WTC11 (cell line): ENCODE measurements around the gene SIRT2. TPM values are rescaled to one million over a fixed set of nuclear protein-coding genes. Genes with fewer than 3 reads are reported as not detected.

Experiments used
- ATAC-seq: fragments of 200-7000 bp; cut with Tn5 transposase; 2 replicates; pipeline ENCODE4 v1.10.0; 2021; ENCODE audit warnings: mild to moderate bottlenecking, moderate library complexity
- CTCF ChIA-PET: fragments of 300-600 bp; sonication (Branson Sonifier 250); formaldehyde crosslinking; loops from one replicate; lab custom pipeline; 2021; ENCODE audit warnings: antibody characterized with exemption; lab: Charles Lee
- POLR2A ChIA-PET: fragments of 350-600 bp; sonication (Branson Sonifier 250); formaldehyde crosslinking; loops from one replicate; lab custom pipeline; 2021; ENCODE audit warnings: antibody characterized with exemption; lab: Charles Lee
- DNase-seq: peaks from one replicate; pipeline ENCODE4 v3.0.0; 2021; ENCODE audit warnings: low spot score
- H3K27ac Mint-ChIP-seq: 2 replicates; pipeline ENCODE4 v1.8.0; 2021; ENCODE audit warnings: mixed read lengths
- H3K27me3 Mint-ChIP-seq: 2 replicates; pipeline ENCODE4 v1.8.0; 2021; ENCODE audit warnings: low read depth, mild to moderate bottlenecking, moderate library complexity, mixed read lengths
- H3K36me3 Mint-ChIP-seq: 2 replicates; pipeline ENCODE4 v1.8.0; 2021; ENCODE audit warnings: mixed read lengths
- H3K4me1 Mint-ChIP-seq: 2 replicates; pipeline ENCODE4 v1.8.0; 2022; ENCODE audit warnings: mixed read lengths
- H3K4me3 Mint-ChIP-seq: 2 replicates; pipeline ENCODE4 v1.8.0; 2021; ENCODE audit warnings: mild to moderate bottlenecking, moderate library complexity, mixed read lengths
- H3K9me3 Mint-ChIP-seq: 2 replicates; pipeline ENCODE4 v1.8.0; 2021; ENCODE audit warnings: mixed read lengths
- ATF1 ChIP-seq: sonication (generic); formaldehyde crosslinking; IDR thresholded peaks from 2 replicates; pipeline ENCODE4 v1.8.1; 2023; ENCODE audit warnings: mild to moderate bottlenecking, moderate library complexity, missing genetic modification reagents
- ATF6 ChIP-seq: sonication (generic); formaldehyde crosslinking; IDR thresholded peaks from 2 replicates; pipeline ENCODE4 v1.8.1; 2023; ENCODE audit warnings: mild to moderate bottlenecking, missing genetic modification reagents
- CDX4 ChIP-seq: fragments of 250-450 bp; sonication (Bioruptor Pico); IDR thresholded peaks from 2 replicates; pipeline ENCODE4 v1.9.0; 2021; ENCODE audit warnings: moderate library complexity, mild to moderate bottlenecking, inconsistent platforms, borderline replicate concordance
- ETV6 ChIP-seq: sonication (generic); formaldehyde crosslinking; IDR thresholded peaks from 2 replicates; pipeline ENCODE4 v1.8.1; 2022; ENCODE audit warnings: mild to moderate bottlenecking, missing genetic modification reagents
- FOXK1 ChIP-seq: sonication (generic); formaldehyde crosslinking; IDR thresholded peaks from 2 replicates; pipeline ENCODE4 v1.8.0; 2022; ENCODE audit warnings: mild to moderate bottlenecking, moderate library complexity, missing genetic modification reagents
- FOXP1 ChIP-seq: sonication (generic); formaldehyde crosslinking; IDR thresholded peaks from 2 replicates; pipeline ENCODE4 v1.8.0; 2022; ENCODE audit warnings: missing genetic modification reagents, mild to moderate bottlenecking, moderate library complexity, borderline replicate concordance
- HMGXB4 ChIP-seq: sonication (generic); formaldehyde crosslinking; IDR thresholded peaks from 2 replicates; pipeline ENCODE4 v1.8.1; 2023; ENCODE audit warnings: mild to moderate bottlenecking, moderate library complexity, missing genetic modification reagents
- IRF1 ChIP-seq: sonication (generic); formaldehyde crosslinking; IDR thresholded peaks from 2 replicates; pipeline ENCODE4 v1.8.0; 2023; ENCODE audit warnings: missing genetic modification reagents
- JAZF1 ChIP-seq: fragments of 250-450 bp; sonication (Bioruptor Pico); IDR thresholded peaks from 2 replicates; pipeline ENCODE4 v1.9.0; 2021; ENCODE audit warnings: moderate library complexity, mild to moderate bottlenecking, inconsistent platforms
- MAX ChIP-seq: sonication (generic); formaldehyde crosslinking; IDR thresholded peaks from 2 replicates; pipeline ENCODE4 v1.8.0; 2022; ENCODE audit warnings: mild to moderate bottlenecking, missing genetic modification reagents
- MYBL2 ChIP-seq: sonication (generic); formaldehyde crosslinking; IDR thresholded peaks from 2 replicates; pipeline ENCODE4 v1.8.1; 2023; ENCODE audit warnings: mild to moderate bottlenecking, moderate library complexity, missing genetic modification reagents
- NFATC4 ChIP-seq: fragments of 250-450 bp; sonication (Bioruptor Pico); IDR thresholded peaks from 2 replicates; pipeline ENCODE4 v1.9.0; 2021; ENCODE audit warnings: mild to moderate bottlenecking
- NR2C2 ChIP-seq: sonication (generic); formaldehyde crosslinking; IDR thresholded peaks from 2 replicates; pipeline ENCODE4 v1.8.0; 2022; ENCODE audit warnings: mild to moderate bottlenecking, missing genetic modification reagents
- RORB ChIP-seq: fragments of 250-450 bp; sonication (Bioruptor Pico); IDR thresholded peaks from 2 replicates; pipeline ENCODE4 v1.9.0; 2021; ENCODE audit warnings: mild to moderate bottlenecking
- TEAD1 ChIP-seq: sonication (generic); formaldehyde crosslinking; IDR thresholded peaks from 2 replicates; pipeline ENCODE4 v1.8.0; 2022; ENCODE audit warnings: mild to moderate bottlenecking, missing genetic modification reagents
- ZNF232 ChIP-seq: sonication (generic); formaldehyde crosslinking; IDR thresholded peaks from 2 replicates; pipeline ENCODE4 v1.8.0; 2022; ENCODE audit warnings: mild to moderate bottlenecking, missing genetic modification reagents
- ZNF396 ChIP-seq: fragments of 250-450 bp; sonication (Bioruptor Pico); IDR thresholded peaks from 2 replicates; pipeline ENCODE4 v1.8.0; 2021; ENCODE audit warnings: mild to moderate bottlenecking, moderate library complexity, borderline replicate concordance
- ZNF416 ChIP-seq: fragments of 250-450 bp; sonication (Bioruptor Pico); IDR thresholded peaks from 2 replicates; pipeline ENCODE4 v1.9.0; 2021; ENCODE audit warnings: mild to moderate bottlenecking, inconsistent platforms
- total RNA-seq: library from RNA; stranded (reverse); gene quantifications from 3 replicates; pipeline ENCODE4 v1.2.3, GENCODE V29; 2021

The SIRT2 gene
- total RNA-seq, 1 experiment from 2014 or later = 9.5 TPM

- ATAC-seq = no peak
- ChIA-PET POLR2A (interaction anchor here (1.0 kb wide), 1 partner anchor 10 kb away, joined by 3 read pairs; the partner anchor contains the start of genes MRPS12 and SARS2), CTCF (interaction anchor here (1.8 kb wide), 1 partner anchor 9 kb away, joined by 10 read pairs; the partner anchor contains the start of genes MRPS12 and SARS2)
- H3K4me1 Mint-ChIP-seq = no peaks in the 10 kb centered on the region
- H3K4me3 Mint-ChIP-seq = no peak overlapping the region
- DNase-seq = no peak
- H3K9me3 Mint-ChIP-seq = 0 out of 2 replicates have a peak, but pooled peaks cover 4% of the 10 kb centered on the region
- H3K36me3 Mint-ChIP-seq = peaks cover 34% of the 10 kb centered on the region
- H3K27me3 Mint-ChIP-seq = no peaks in the 10 kb centered on the region
- no peak overlapping the region for H3K27ac Mint-ChIP-seq
- TF ChIP-seq NR2C2 (CRISPR knock-in tag) = no peak
- no peak for TF ChIP-seq ZNF396 (CRISPR knock-in tag)
- no peak for TF ChIP-seq FOXK1 (CRISPR knock-in tag)
- TF ChIP-seq MYBL2 (CRISPR knock-in tag) = no peak
- TF ChIP-seq RORB = no peak
Measured at GRCh38 chr19:38920602-38921419, 21.4 kb upstream of the SIRT2 start.

GRCh38 chr19:38919837-38920601 lies 20.6 kb upstream of the SIRT2 start:
- ChIA-PET CTCF (interaction anchor here (3.6 kb wide), 1 partner anchor 10 kb away, joined by 24 read pairs; the partner anchor contains the start of genes MRPS12 and SARS2), POLR2A (no interaction called here)
- Mint-ChIP-seq H3K9me3 (0 out of 2 replicates have a peak, but pooled peaks cover 4% of the 10 kb centered on the region), H3K27ac (no peak overlapping the region), H3K4me3 (no peak overlapping the region), H3K27me3 (no peaks in the 10 kb centered on the region), H3K4me1 (no peaks in the 10 kb centered on the region), H3K36me3 (peaks cover 28% of the 10 kb centered on the region)
- TF ChIP-seq MAX (CRISPR knock-in tag) (no peak), FOXK1 (CRISPR knock-in tag) (no peak), JAZF1 (CRISPR knock-in tag) (no peak), ATF6 (no peak), HMGXB4 (CRISPR knock-in tag) (no peak), ZNF232 (CRISPR knock-in tag) (no peak), FOXP1 (CRISPR knock-in tag) (no peak)
- ATAC-seq = no peak
- no peak for DNase-seq

GRCh38 chr19:38918526-38918925 lies 19.1 kb upstream of the SIRT2 start:
- DNase-seq (no peak), ATAC-seq (no peak)
- no peaks in the 10 kb centered on the region for H3K27me3 Mint-ChIP-seq
- ChIA-PET POLR2A (no interaction called here), CTCF (interaction anchor here (3.6 kb wide), 1 partner anchor 12 kb away, joined by 24 read pairs; the partner anchor contains the start of genes MRPS12 and SARS2)
- 0 out of 2 replicates have a peak, but pooled peaks cover 4% of the 10 kb centered on the region for H3K9me3 Mint-ChIP-seq
- no peak overlapping the region for H3K4me3 Mint-ChIP-seq
- no peaks in the 10 kb centered on the region for H3K4me1 Mint-ChIP-seq
- peaks cover 13% of the 10 kb centered on the region for H3K36me3 Mint-ChIP-seq
- TF ChIP-seq CDX4 (CRISPR knock-in tag) (no peak), NFATC4 (CRISPR knock-in tag) (no peak), IRF1 (CRISPR knock-in tag) (no peak), ATF1 (CRISPR knock-in tag) (no peak), ETV6 (CRISPR knock-in tag) (no peak), ZNF232 (CRISPR knock-in tag) (no peak), TEAD1 (CRISPR knock-in tag) (no peak), ZNF416 (CRISPR knock-in tag) (no peak)
- no peak overlapping the region for H3K27ac Mint-ChIP-seq
